Measurements from ENCODE around the gene RPS6KA3. TPM values are rescaled to one million over a fixed set of nuclear protein-coding genes. Genes with fewer than 3 reads are reported as not detected.

Gene RPS6KA3
- polyA plus RNA-seq, 1 donor from 2014 or later: 7.2 TPM

DNA sequence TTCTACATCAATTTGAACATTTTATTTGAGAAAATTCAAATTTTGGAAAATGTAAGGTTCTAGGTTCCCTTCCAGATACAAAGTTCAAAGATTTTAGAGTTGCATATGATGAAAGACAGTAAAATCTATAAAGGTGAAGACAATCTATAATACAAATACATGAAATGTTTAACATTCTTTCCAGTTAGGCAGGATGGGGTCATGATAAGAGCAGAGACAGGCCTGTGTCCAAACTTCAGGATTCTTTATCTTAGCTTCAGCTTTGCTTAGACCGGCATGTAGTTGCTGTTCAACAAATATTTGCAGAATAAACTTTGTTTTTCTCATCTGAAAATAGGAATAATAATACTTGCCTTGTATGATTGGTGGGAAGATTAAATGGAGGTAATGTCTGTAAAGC is 4.5 kb upstream of the RPS6KA3 start:
- peak overlapping the region in 1 of 4 donors; percentile 21 for H3K4me3 Mint-ChIP-seq
- H3K27me3 Mint-ChIP-seq: peaks cover 2% of the 10 kb centered on the region
- no peaks in the 10 kb centered on the region for H3K9me3 Mint-ChIP-seq
- peaks cover 0 to 2% (median 2%) of the 10 kb centered on the region in 3 donors for H3K4me1 Mint-ChIP-seq
- peaks cover 1% of the 10 kb centered on the region for H3K36me3 Mint-ChIP-seq
- no peak overlapping the region for H3K27ac Mint-ChIP-seq

GRCh38 chrX:20270562-20270890 is 3.8 kb upstream of the RPS6KA3 start:
- Mint-ChIP-seq H3K9me3 (no peaks in the 10 kb centered on the region), H3K27me3 (peaks cover 2% of the 10 kb centered on the region)

DNA sequence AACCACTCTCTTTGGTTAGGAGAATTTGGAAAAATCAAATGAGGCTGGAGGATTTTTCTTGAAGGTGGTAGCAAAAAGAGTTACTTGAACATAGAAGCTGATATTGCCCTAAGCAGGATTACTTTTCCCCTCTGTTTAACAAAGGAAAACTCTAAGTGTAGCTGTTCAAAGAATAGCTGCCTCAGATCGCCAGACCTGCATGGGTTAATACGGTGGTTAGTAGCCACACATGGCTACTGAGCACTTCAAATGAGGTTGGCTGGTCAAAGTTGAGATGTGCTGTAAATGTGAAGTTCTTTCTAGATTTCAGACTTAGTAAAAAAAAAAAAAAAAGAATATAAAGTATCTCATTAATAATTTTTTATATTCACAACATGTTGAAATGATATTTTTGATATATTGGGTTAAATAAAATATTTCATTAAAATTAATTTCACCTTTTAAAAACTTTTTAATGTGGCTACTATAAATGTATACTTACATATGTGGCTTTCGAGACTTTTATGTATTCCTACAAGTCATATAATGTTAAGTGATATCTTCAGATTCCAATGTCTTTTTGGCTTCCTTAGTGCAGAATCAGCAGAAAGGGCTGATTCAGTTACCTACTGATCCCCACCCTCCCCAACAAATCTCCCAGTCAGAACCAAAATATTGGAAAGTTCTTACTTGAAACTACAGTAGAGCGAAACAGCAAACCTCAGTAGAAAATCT is 3.3 kb upstream of the RPS6KA3 start:
- Mint-ChIP-seq H3K4me1 (peaks cover 2% of the 10 kb centered on the region in 3 donors), H3K27ac (no peak overlapping the region), H3K9me3 (no peaks in the 10 kb centered on the region), H3K27me3 (peaks cover 2% of the 10 kb centered on the region), H3K36me3 (peaks cover 1% of the 10 kb centered on the region), H3K4me3 (no peak overlapping the region)

More at GRCh38 chrX:20270562-20270890, 3.8 kb upstream of the RPS6KA3 start:
- H3K4me1 Mint-ChIP-seq: peaks cover 0 to 2% (median 2%) of the 10 kb centered on the region in 3 donors
- H3K4me3 Mint-ChIP-seq: no peak overlapping the region
- H3K27ac Mint-ChIP-seq: no peak overlapping the region
- H3K36me3 Mint-ChIP-seq: peaks cover 1% of the 10 kb centered on the region

DNA sequence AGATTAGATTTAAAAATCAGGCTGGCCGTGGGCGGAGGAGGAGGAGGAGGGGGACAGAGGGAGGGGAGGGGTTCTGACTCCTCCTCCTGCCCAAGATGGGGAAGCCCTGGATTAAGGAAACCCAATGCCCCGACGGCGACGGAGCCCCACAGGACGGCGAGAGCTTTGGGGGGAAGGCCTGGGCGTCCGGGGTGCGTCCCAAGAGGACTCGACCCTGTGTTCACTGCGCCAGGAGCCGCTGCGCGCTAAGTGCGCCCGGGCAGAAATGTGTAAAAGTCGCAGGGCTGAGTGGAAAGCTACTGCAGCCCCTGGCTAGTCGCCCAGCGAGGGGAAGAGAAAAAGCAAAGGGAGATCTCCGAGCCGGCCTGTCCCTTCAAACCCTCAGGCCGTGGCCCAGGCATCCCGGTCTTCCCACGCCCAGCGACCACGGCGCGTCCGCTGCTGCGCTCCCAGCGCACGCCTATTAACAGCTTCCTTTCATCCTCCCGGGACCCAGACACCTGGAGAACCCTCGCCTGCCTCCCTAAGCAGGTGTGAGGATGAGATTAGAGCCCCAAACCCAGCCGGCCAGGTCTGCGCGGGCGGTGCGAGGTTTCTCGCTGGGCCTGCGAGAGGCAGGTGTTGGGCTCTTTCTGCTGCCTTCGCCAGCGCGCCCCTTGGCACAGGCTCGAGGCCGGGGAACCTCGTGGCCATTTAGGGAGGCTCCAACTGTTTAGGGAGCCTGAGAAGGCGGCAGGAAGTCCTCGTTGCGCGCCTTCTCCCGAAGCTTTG is 1.4 kb upstream of the RPS6KA3 start:
- Mint-ChIP-seq H3K36me3 (peaks cover 1% of the 10 kb centered on the region), H3K27ac (peak overlapping the region in 2 of 3 donors; percentile 81 to 97), H3K27me3 (peaks cover 2% of the 10 kb centered on the region), H3K4me3 (peak overlapping the region; percentile 86 to 96 (median 93)), H3K9me3 (no peaks in the 10 kb centered on the region), H3K4me1 (peaks cover 5 to 12% (median 11%) of the 10 kb centered on the region in 3 donors)

GRCh38 chrX:20267607-20267930 is 860 bp upstream of the RPS6KA3 start:
- H3K4me3 Mint-ChIP-seq: peak overlapping the region; percentile 86 to 96 (median 93)
- H3K27me3 Mint-ChIP-seq: peaks cover 2% of the 10 kb centered on the region
- peak overlapping the region in 2 of 3 donors; percentile 81 to 97 for H3K27ac Mint-ChIP-seq
- peaks cover 1% of the 10 kb centered on the region for H3K36me3 Mint-ChIP-seq
- no peaks in the 10 kb centered on the region for H3K9me3 Mint-ChIP-seq
- H3K4me1 Mint-ChIP-seq: peaks cover 6 to 13% (median 12%) of the 10 kb centered on the region in 3 donors

GRCh38 chrX:20265726-20266681 is 705 bp downstream of the RPS6KA3 start:
- Mint-ChIP-seq H3K27me3 (no peaks in the 10 kb centered on the region), H3K27ac (peak overlapping the region; percentile 91 to 97 (median 95)), H3K36me3 (peaks cover 1% of the 10 kb centered on the region), H3K4me3 (peak overlapping the region; percentile 93 to 97 (median 96)), H3K9me3 (no peaks in the 10 kb centered on the region), H3K4me1 (peaks cover 11 to 19% (median 13%) of the 10 kb centered on the region in 3 donors)

- no peaks in the 10 kb centered on the region for H3K27me3 Mint-ChIP-seq
- peak overlapping the region; percentile 48 to 95 (median 91) for H3K27ac Mint-ChIP-seq
- peaks cover 12 to 21% (median 16%) of the 10 kb centered on the region in 3 donors for H3K4me1 Mint-ChIP-seq
- H3K36me3 Mint-ChIP-seq: peaks cover 1% of the 10 kb centered on the region
- no peaks in the 10 kb centered on the region for H3K9me3 Mint-ChIP-seq
- peak overlapping the region; percentile 93 to 97 (median 96) for H3K4me3 Mint-ChIP-seq
Observed at GRCh38 chrX:20265221-20265725, 1.4 kb downstream of the RPS6KA3 start.

- H3K27ac Mint-ChIP-seq: peak overlapping the region; percentile 16 to 81 (median 21)
- H3K4me1 Mint-ChIP-seq: peaks cover 12 to 27% (median 23%) of the 10 kb centered on the region in 3 donors
- H3K36me3 Mint-ChIP-seq: peaks cover 1% of the 10 kb centered on the region
- no peaks in the 10 kb centered on the region for H3K9me3 Mint-ChIP-seq
- no peaks in the 10 kb centered on the region for H3K27me3 Mint-ChIP-seq
- peak overlapping the region; percentile 1 to 57 (median 22) for H3K4me3 Mint-ChIP-seq
Observed at GRCh38 chrX:20263474-20263873, 3.2 kb downstream of the RPS6KA3 start.

DNA sequence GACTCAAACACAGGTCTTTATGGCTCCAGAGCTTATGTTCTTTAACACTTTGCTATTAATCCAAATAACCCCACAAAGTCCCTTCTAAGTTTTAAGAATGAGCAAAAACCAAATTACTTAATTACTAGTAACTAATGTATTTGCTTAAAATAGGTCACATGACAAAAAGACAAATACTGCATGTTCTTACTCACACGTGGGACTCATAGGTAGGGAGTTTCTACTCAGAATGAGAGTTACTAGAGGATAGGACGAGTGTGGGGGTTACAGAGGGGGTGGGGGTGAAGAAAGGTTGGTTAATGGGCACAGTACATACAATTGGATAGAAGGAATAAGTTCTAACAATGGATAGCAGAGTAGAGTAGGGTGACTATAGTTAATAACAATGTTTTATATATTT is 5.8 kb downstream of the RPS6KA3 start:
- H3K36me3 Mint-ChIP-seq: no peaks in the 10 kb centered on the region
- H3K27me3 Mint-ChIP-seq: peaks cover 2% of the 10 kb centered on the region
- H3K4me1 Mint-ChIP-seq: peaks cover 13 to 31% (median 23%) of the 10 kb centered on the region in 3 donors
- no peaks in the 10 kb centered on the region for H3K9me3 Mint-ChIP-seq
- H3K4me3 Mint-ChIP-seq: no peak overlapping the region
- H3K27ac Mint-ChIP-seq: no peak overlapping the region

- H3K4me3 Mint-ChIP-seq: peak overlapping the region in 1 of 4 donors; percentile 16
- H3K36me3 Mint-ChIP-seq: peaks cover 3% of the 10 kb centered on the region
- no peak overlapping the region for H3K27ac Mint-ChIP-seq
- peaks cover 7 to 20% (median 10%) of the 10 kb centered on the region in 3 donors for H3K4me1 Mint-ChIP-seq
- H3K27me3 Mint-ChIP-seq: peaks cover 2% of the 10 kb centered on the region
- peaks cover 0 to 3% (median 0%) of the 10 kb centered on the region in 3 donors for H3K9me3 Mint-ChIP-seq
Observed at GRCh38 chrX:20254712-20255299, 11.9 kb downstream of the RPS6KA3 start.

DNA sequence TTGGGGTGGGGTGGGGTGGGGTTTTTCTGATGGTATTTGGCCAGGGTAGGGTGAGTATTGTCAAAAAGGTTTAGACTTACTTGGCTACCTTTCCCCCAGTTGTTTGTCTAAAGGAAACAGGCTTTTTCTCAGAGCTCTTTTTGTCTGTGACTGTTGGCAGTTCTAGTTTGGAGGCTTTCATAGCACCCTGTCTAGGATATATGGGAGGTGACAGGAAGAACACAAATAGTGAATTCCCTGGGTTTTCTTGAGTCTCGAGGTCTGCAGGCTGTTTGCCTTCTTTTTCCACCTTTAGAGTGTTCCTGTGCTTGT is 13.5 kb downstream of the RPS6KA3 start:
- Mint-ChIP-seq H3K36me3 (peaks cover 3% of the 10 kb centered on the region), H3K27me3 (peaks cover 2% of the 10 kb centered on the region), H3K4me3 (no peak overlapping the region), H3K4me1 (peaks cover 9 to 19% (median 13%) of the 10 kb centered on the region in 3 donors), H3K9me3 (peaks cover 0 to 3% (median 0%) of the 10 kb centered on the region in 3 donors), H3K27ac (peak overlapping the region in 1 of 3 donors; percentile 18)

GRCh38 chrX:20252381-20253231 is 14.1 kb downstream of the RPS6KA3 start:
- H3K4me1 Mint-ChIP-seq: peaks cover 9 to 19% (median 13%) of the 10 kb centered on the region in 3 donors
- no peak overlapping the region for H3K4me3 Mint-ChIP-seq
- H3K27me3 Mint-ChIP-seq: peaks cover under 1% of the 10 kb centered on the region
- peaks cover 3% of the 10 kb centered on the region for H3K36me3 Mint-ChIP-seq
- peaks cover 0 to 3% (median 0%) of the 10 kb centered on the region in 3 donors for H3K9me3 Mint-ChIP-seq
- peak overlapping the region in 1 of 3 donors; percentile 71 for H3K27ac Mint-ChIP-seq

DNA sequence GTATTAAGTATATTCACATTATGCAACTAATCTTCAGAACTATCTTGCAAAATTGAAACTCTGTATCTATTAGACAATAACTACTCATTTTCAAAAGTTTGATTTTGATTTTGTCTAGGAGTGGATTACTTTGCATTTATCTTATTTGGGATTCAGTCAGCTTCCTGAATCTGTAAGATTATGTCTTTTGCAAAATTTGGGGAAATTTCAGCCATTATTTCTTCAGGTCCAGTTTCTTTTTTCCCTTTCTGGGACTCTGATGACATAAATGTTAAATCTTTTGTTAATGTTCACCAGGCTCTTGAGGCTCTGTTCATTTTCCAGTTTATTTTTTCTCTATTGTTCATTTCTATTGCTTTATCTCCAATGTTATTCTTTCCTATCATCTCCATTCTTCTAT is 15.0 kb downstream of the RPS6KA3 start:
- no peak overlapping the region for H3K4me3 Mint-ChIP-seq
- H3K4me1 Mint-ChIP-seq: peaks cover 9 to 15% (median 13%) of the 10 kb centered on the region in 3 donors
- H3K9me3 Mint-ChIP-seq: peaks cover 0 to 3% (median 0%) of the 10 kb centered on the region in 3 donors
- H3K27ac Mint-ChIP-seq: peak overlapping the region in 1 of 3 donors; percentile 71
- no peaks in the 10 kb centered on the region for H3K27me3 Mint-ChIP-seq
- H3K36me3 Mint-ChIP-seq: peaks cover 3% of the 10 kb centered on the region
